Neural cell (in vitro differentiated cells): Measurements from ENCODE around the gene GPR152.

Source experiments
- EP300 ChIP-seq: fragments of 450-650 bp; conservative IDR thresholded peaks from 2 replicates; pipeline ENCODE4 v1.6.1; 2014; ENCODE audit warnings: antibody characterized with exemption, mild to moderate bottlenecking, moderate library complexity; ENCODE audit not compliant: poor library complexity, severe bottlenecking
- EZH2 ChIP-seq: fragments of 200-600, 300-800 bp; shearing (Covaris generic), sonication (generic); IDR thresholded peaks from 2 replicates; pipeline ENCODE4 v1.6.1; 2014; ENCODE audit warnings: antibody characterized with exemption, low read length, borderline replicate concordance, mild to moderate bottlenecking; ENCODE audit not compliant: insufficient read depth, poor library complexity, severe bottlenecking
- MXI1 ChIP-seq: fragments of 450-650 bp; conservative IDR thresholded peaks from 2 replicates; pipeline ENCODE4 v1.6.1; 2014; ENCODE audit warnings: antibody characterized with exemption, mild to moderate bottlenecking; ENCODE audit not compliant: poor library complexity, severe bottlenecking
- POLR2AphosphoS5 ChIP-seq: IDR thresholded peaks from 2 replicates; pipeline ENCODE4 v1.6.1; 2012
- RAD21 ChIP-seq: fragments of 450-650 bp; conservative IDR thresholded peaks from 2 replicates; pipeline ENCODE4 v1.6.1; 2014; ENCODE audit warnings: antibody characterized with exemption, mild to moderate bottlenecking, moderate library complexity
- TF ChIP-seq, protein P1 (sequence below): fragments of 450-650 bp; IDR thresholded peaks from 2 replicates; pipeline ENCODE4 v1.5.1; 2014; ENCODE audit warnings: antibody characterized with exemption, mild to moderate bottlenecking, moderate library complexity; ENCODE audit not compliant: poor library complexity, severe bottlenecking

DNA sequence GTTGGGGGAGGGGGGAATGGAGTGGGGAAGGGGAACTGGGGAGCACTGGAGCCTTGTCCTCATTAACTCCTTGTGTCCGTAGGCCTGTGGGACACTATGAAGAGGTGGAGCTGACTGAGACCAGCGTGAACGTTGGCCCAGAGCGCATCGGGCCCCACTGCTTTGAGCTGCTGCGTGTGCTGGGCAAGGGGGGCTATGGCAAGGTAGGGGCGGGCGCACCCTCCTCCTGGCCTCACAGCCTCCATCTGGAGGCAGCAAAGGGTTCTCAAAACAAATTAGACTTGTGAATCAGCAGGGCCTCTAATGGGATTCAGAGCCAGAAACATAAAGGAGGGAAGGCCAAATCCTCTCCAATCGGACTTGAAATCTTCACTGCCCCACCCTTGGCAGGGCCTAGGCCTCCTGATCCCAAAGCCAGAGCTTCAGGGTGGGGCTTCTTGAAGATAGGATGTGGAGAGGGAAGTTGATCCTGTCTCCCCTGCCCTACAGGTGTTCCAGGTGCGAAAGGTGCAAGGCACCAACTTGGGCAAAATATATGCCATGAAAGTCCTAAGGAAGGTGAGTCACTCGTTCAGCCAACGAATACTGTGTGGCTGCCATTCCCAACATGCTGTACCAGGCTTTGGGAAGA is 23.4 kb downstream of the GPR152 start:
- TF ChIP-seq, protein P1, sequence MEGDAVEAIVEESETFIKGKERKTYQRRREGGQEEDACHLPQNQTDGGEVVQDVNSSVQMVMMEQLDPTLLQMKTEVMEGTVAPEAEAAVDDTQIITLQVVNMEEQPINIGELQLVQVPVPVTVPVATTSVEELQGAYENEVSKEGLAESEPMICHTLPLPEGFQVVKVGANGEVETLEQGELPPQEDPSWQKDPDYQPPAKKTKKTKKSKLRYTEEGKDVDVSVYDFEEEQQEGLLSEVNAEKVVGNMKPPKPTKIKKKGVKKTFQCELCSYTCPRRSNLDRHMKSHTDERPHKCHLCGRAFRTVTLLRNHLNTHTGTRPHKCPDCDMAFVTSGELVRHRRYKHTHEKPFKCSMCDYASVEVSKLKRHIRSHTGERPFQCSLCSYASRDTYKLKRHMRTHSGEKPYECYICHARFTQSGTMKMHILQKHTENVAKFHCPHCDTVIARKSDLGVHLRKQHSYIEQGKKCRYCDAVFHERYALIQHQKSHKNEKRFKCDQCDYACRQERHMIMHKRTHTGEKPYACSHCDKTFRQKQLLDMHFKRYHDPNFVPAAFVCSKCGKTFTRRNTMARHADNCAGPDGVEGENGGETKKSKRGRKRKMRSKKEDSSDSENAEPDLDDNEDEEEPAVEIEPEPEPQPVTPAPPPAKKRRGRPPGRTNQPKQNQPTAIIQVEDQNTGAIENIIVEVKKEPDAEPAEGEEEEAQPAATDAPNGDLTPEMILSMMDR: no peak
- TF ChIP-seq MXI1 (no peak), EP300 (no peak), POLR2AphosphoS5 (no peak), EZH2 (no peak), RAD21 (no peak)
